Tibial artery (tissue), 4 donors: ENCODE measurements around the gene MYPOP.
"Not testable (repeated sequence)": the region's sequence is repeated elsewhere in the genome, so short reads cannot be mapped to it uniquely, and the experiment has no call there.

Experiments
- DNase-seq, 2 donors: peaks; one replicate each; pipeline ENCODE4 v3.0.0-alpha.2; 2019
- H3K27ac ChIP-seq, 2 donors: fragments of 200-600 bp; sonication (generic) in 1 of 2; 1 replicate in 1 of 2; 2 replicates in 1 of 2; pipeline ENCODE4 v1.5.1; 2018 to 2019; ENCODE audit warnings: mild to moderate bottlenecking in 1 of 2
- H3K27me3 ChIP-seq, 2 donors: fragments of 200-600 bp; sonication (generic) in 1 of 2; one replicate each; pipeline versions ENCODE4 v1.5.1 to v1.6.0; 2016 to 2019
- H3K36me3 ChIP-seq, 3 donors: fragments of 200-600 bp; sonication (generic) in 2 of 3; one replicate each; pipeline ENCODE4 v1.5.1; 2016 to 2019; ENCODE audit warnings: mild to moderate bottlenecking in 2 of 3
- H3K4me1 ChIP-seq, 4 donors: fragments of 200-600 bp; sonication (generic) in 2 of 4; 1 replicate in 3 of 4; 2 replicates in 1 of 4; pipeline ENCODE4 v1.5.1; 2016 to 2019
- H3K4me3 ChIP-seq, 2 donors: fragments of 200-600 bp; sonication (generic) in 1 of 2; 1 replicate in 1 of 2; 2 replicates in 1 of 2; pipeline ENCODE4 v1.5.1; 2018 to 2019; ENCODE audit warnings: mild to moderate bottlenecking in 2 of 2
- H3K9me3 ChIP-seq, 3 donors: fragments of 200-600 bp; sonication (generic) in 1 of 3; one replicate each; pipeline ENCODE4 v1.5.1; 2016 to 2019
- CTCF ChIP-seq, 2 experiments: fragments of 200-600 bp in 1 of 2; fragments of 450-650 bp in 1 of 2; IDR thresholded peaks; one replicate each; pipeline ENCODE4 v1.5.1; 2017 to 2019; ENCODE audit warnings: antibody characterized with exemption in 2 of 2, mild to moderate bottlenecking in 1 of 2, moderate library complexity in 1 of 2
- intact Hi-C: fragments of 100-400 bp; cut with DNase I; formaldehyde crosslinking; loops from one replicate; pipeline ENCODE4 v1.15.0; 2023; ENCODE audit warnings: low total_unique reads

The MYPOP gene

DNA sequence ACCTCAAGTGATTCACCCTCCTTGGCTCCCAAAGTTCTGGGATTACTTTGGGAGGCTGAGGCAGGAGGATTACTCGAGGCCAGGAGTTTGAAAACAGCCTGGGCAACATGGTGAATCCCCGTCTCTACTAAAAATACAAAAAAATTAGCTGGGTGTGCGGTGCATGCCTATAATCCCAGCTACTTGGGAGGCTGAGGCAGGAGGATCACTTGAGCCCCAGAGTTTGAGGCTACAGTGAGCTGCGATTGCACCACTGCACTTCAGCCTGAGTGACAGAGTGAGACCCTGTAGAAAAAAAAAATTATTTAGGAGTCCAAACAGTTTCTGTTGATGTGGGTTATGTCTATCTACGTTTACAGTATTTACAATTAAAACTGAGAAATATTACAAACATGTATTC lies 31.6 kb downstream of the MYPOP start:
- no peak for DNase-seq
- Histone ChIP-seq H3K36me3 (no peaks in the 10 kb centered on the region), H3K9me3 (no peaks in the 10 kb centered on the region), H3K27me3 (peaks cover 0 to 10% of the 10 kb centered on the region in 2 donors), H3K4me1 (no peaks in the 10 kb centered on the region), H3K27ac (no peak overlapping the region), H3K4me3 (no peak overlapping the region)
- intact Hi-C loops = no loop called here
- TF ChIP-seq CTCF (IDR thresholded peaks at IDR 0.05) = no peak

DNA sequence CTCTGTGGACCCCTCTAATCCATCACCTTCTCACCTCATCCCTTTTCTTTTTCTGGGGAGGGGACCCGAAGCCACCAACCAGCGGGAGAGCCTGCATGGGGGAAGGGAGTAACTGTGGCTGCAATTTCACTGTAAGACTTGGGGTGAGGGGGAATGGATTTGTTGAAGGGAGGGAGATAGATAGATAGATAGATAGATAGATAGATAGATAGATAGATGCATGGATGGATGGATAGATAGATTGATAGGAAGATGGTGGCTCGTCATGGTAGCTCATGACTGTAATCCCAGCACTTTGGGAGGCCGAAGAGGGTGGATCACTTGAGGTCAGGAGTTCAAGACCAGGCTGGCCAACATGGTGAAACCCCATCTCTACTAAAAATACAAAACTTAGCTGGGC lies 35.2 kb downstream of the MYPOP start:
- H3K36me3 ChIP-seq, H3K9me3 ChIP-seq, H3K27ac ChIP-seq, H3K4me3 ChIP-seq, intact Hi-C loops, DNase-seq: not testable (repeated sequence)
- Histone ChIP-seq H3K27me3 (peaks cover 3 to 33% of the 10 kb centered on the region in 2 donors), H3K4me1 (peaks cover 0 to 16% (median 11%) of the 10 kb centered on the region in 4 donors)

DNA sequence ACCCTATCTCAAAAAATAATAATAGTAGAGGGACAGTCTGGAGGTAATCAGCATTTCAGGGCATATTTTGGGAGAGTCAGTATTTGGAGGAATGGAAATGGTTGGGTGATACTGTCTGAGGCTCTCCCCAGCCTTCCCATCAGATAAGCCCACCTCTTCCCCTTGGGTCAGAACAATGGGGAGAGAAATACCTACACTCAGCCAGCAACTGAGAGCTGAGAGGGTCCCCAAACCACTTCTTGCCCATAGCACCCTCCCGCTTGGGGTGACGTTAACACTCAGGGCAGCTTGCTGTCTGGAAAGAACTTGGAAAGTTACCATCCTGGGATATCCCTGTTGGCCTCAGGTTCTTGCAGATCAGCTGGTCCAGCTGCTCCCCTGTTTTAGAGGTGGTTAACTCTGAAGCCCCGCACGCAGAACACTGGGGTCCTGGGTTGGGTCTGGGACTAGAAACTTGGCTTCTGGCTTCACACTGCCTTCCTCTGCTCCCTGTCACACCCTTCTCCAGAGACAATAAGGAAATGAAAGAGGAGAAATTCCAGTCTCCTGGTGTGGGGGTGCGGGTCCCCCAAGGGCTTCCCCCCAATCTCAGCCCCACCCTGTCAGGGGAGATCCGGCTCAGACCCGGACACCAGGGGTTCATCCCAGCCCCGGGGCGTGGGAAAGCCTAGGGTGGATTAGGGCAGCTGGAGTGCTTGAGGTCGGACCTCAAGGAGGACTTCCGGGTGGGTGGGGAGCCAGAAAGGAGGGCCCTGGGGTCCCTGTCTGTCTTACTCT lies 35.8 kb downstream of the MYPOP start:
- Histone ChIP-seq H3K27ac (no peak overlapping the region), H3K4me3 (no peak overlapping the region), H3K27me3 (peaks cover 3 to 33% of the 10 kb centered on the region in 2 donors), H3K9me3 (no peaks in the 10 kb centered on the region), H3K36me3 (no peaks in the 10 kb centered on the region), H3K4me1 (peaks cover 0 to 23% (median 15%) of the 10 kb centered on the region in 4 donors)
- no peak for TF ChIP-seq CTCF (IDR thresholded peaks at IDR 0.05)
- intact Hi-C loops = no loop called here
- no peak for DNase-seq

DNA sequence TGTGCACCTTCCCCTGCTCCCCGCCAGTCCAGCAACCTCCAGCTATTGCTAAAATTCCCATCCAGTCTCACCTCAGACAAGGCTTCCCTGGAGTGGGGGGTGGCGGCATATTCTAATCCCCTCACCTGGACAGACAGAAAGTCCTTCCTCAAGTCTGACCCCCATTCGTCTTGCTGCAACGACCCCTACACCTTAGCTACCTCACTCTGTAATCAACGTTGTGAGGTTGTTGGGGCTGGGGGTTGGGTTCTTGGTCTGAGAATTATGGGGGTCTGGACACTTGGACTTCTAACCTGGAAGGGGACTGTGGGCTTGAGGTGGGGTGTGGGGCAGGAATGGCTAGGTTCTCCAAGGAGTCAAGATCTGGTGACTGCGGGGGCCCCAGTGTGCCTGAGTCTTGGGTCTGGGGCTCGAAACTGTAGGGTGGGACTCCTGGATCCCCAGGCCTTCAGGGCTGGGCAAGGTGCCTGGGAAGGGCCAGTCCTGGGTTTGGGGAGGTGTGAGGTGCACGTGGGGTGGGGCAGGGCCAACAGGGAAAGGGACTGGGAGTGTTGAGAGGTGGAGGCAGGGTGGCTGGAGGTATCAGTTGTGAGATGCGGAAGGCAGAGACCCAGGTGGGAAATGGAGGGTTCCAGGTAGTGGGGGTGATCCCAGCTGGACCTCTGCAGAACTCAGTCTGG lies 37.0 kb downstream of the MYPOP start:
- intact Hi-C loops = no loop called here
- H3K36me3 ChIP-seq = no peaks in the 10 kb centered on the region
- peaks cover 3 to 33% of the 10 kb centered on the region in 2 donors for H3K27me3 ChIP-seq
- no peak for TF ChIP-seq CTCF (IDR thresholded peaks at IDR 0.05)
- H3K4me1 ChIP-seq = peaks cover 0 to 25% (median 16%) of the 10 kb centered on the region in 4 donors
- no peak for DNase-seq
- no peak overlapping the region for H3K4me3 ChIP-seq
- H3K9me3 ChIP-seq = no peaks in the 10 kb centered on the region
- no peak overlapping the region for H3K27ac ChIP-seq

GRCh38 chr19:45864629-45865082 lies 37.8 kb downstream of the MYPOP start:
- H3K27me3 ChIP-seq = peaks cover 3 to 33% of the 10 kb centered on the region in 2 donors
- peaks cover 0 to 25% (median 16%) of the 10 kb centered on the region in 4 donors for H3K4me1 ChIP-seq
- no peak overlapping the region for H3K27ac ChIP-seq
- no peak for TF ChIP-seq CTCF (IDR thresholded peaks at IDR 0.05)
- no peaks in the 10 kb centered on the region for H3K9me3 ChIP-seq
- intact Hi-C loops = no loop called here
- H3K36me3 ChIP-seq = peaks cover under 1 to 1% (median 1%) of the 10 kb centered on the region in 3 donors
- no peak for DNase-seq
- peak overlapping the region in 1 of 2 donors; percentile 92 for H3K4me3 ChIP-seq
